Peyer's patch (tissue), 4 donors: Measurements from ENCODE around the gene ASPN.

Experiments
- CTCF ChIP-seq, 6 experiments: fragments of 450-650 bp in 4 of 6; fragments of 200-600 bp in 2 of 6; sonication (generic) in 1 of 6; IDR thresholded peaks; one replicate each; pipeline ENCODE4 v1.5.1; 2017 to 2019; ENCODE audit warnings: antibody characterized with exemption in 6 of 6, mild to moderate bottlenecking in 3 of 6, moderate library complexity in 1 of 6
- POLR2A ChIP-seq, 2 donors: fragments of 450-650 bp; IDR thresholded peaks; one replicate each; pipeline ENCODE4 v1.5.1; 2017; ENCODE audit warnings: antibody characterized with exemption in 2 of 2, mild to moderate bottlenecking in 2 of 2, moderate library complexity in 2 of 2

GRCh38 chr9:92508018-92508820 is 25.9 kb upstream of the ASPN start:
- TF ChIP-seq CTCF (IDR thresholded peaks at IDR 0.05) (no peak), POLR2A (IDR thresholded peaks at IDR 0.05) (no peak)
